ENCODE results near the gene WNK2.

Gene WNK2

GRCh38 chr9:93206576-93207155 is 22.7 kb downstream of the WNK2 start:
- H3K27ac ChIP-seq, result no peak overlapping the region
- TF ChIP-seq, protein P1, sequence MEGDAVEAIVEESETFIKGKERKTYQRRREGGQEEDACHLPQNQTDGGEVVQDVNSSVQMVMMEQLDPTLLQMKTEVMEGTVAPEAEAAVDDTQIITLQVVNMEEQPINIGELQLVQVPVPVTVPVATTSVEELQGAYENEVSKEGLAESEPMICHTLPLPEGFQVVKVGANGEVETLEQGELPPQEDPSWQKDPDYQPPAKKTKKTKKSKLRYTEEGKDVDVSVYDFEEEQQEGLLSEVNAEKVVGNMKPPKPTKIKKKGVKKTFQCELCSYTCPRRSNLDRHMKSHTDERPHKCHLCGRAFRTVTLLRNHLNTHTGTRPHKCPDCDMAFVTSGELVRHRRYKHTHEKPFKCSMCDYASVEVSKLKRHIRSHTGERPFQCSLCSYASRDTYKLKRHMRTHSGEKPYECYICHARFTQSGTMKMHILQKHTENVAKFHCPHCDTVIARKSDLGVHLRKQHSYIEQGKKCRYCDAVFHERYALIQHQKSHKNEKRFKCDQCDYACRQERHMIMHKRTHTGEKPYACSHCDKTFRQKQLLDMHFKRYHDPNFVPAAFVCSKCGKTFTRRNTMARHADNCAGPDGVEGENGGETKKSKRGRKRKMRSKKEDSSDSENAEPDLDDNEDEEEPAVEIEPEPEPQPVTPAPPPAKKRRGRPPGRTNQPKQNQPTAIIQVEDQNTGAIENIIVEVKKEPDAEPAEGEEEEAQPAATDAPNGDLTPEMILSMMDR (conservative IDR thresholded peaks at IDR 0.05; ENCODE audit: low read depth), result no peak
- CTCF ChIA-PET, result interaction anchor here (1.0 kb wide), 1 partner anchor 98 kb away, joined by 3 read pairs; no protein-coding TSS in a partner anchor
- POLR2A ChIA-PET (ENCODE audit: low non-redundant PET), result no interaction called here
- DNase-seq (ENCODE audit: low spot score), result no peak

GRCh38 chr9:93207326-93207814 is 23.4 kb downstream of the WNK2 start:
- ChIA-PET POLR2A (ENCODE audit: low non-redundant PET) (no interaction called here), CTCF (interaction anchor here (1.0 kb wide), 1 partner anchor 97 kb away, joined by 3 read pairs; no protein-coding TSS in a partner anchor)
- no peak for DNase-seq (ENCODE audit: low spot score)
- TF ChIP-seq, protein P1 (conservative IDR thresholded peaks at IDR 0.05; ENCODE audit: low read depth), result no peak
- no peak overlapping the region for H3K27ac ChIP-seq

GRCh38 chr9:93207860-93208734 is 24.2 kb downstream of the WNK2 start:
- no peak for DNase-seq (ENCODE audit: low spot score)
- TF ChIP-seq, protein P1 (conservative IDR thresholded peaks at IDR 0.05; ENCODE audit: low read depth), result no peak
- ChIA-PET POLR2A (ENCODE audit: low non-redundant PET) (no interaction called here), CTCF (no interaction called here)
- H3K27ac ChIP-seq, result no peak overlapping the region

GRCh38 chr9:93209097-93209496 is 25.2 kb downstream of the WNK2 start:
- no peak for DNase-seq (ENCODE audit: low spot score)
- TF ChIP-seq, protein P1 (conservative IDR thresholded peaks at IDR 0.05; ENCODE audit: low read depth), result no peak
- ChIA-PET POLR2A (ENCODE audit: low non-redundant PET) (no interaction called here), CTCF (no interaction called here)
- no peak overlapping the region for H3K27ac ChIP-seq

- POLR2A ChIA-PET (ENCODE audit: low non-redundant PET), result no interaction called here
- CTCF ChIA-PET, result no interaction called here
- H3K27ac ChIP-seq, result no peak overlapping the region
- TF ChIP-seq, protein P1 (conservative IDR thresholded peaks at IDR 0.05; ENCODE audit: low read depth), result no peak
- DNase-seq (ENCODE audit: low spot score), result no peak
Observed at GRCh38 chr9:93209576-93210323, 25.8 kb downstream of the WNK2 start.

GRCh38 chr9:93210324-93210973 is 26.5 kb downstream of the WNK2 start:
- CTCF ChIA-PET, result no interaction called here

More at GRCh38 chr9:93210324-93210973, 26.5 kb downstream of the WNK2 start:
- no peak overlapping the region for H3K27ac ChIP-seq
- TF ChIP-seq, protein P1 (conservative IDR thresholded peaks at IDR 0.05; ENCODE audit: low read depth), result no peak
- no peak for DNase-seq (ENCODE audit: low spot score)
- POLR2A ChIA-PET (ENCODE audit: low non-redundant PET), result no interaction called here

All from RWPE1 (cell line).